Measurements from ENCODE around the gene MBNL3.
"Not testable (repeated sequence)": the region's sequence is repeated elsewhere in the genome, so short reads cannot be mapped to it uniquely, and the experiment has no call there.

Gene MBNL3

DNA sequence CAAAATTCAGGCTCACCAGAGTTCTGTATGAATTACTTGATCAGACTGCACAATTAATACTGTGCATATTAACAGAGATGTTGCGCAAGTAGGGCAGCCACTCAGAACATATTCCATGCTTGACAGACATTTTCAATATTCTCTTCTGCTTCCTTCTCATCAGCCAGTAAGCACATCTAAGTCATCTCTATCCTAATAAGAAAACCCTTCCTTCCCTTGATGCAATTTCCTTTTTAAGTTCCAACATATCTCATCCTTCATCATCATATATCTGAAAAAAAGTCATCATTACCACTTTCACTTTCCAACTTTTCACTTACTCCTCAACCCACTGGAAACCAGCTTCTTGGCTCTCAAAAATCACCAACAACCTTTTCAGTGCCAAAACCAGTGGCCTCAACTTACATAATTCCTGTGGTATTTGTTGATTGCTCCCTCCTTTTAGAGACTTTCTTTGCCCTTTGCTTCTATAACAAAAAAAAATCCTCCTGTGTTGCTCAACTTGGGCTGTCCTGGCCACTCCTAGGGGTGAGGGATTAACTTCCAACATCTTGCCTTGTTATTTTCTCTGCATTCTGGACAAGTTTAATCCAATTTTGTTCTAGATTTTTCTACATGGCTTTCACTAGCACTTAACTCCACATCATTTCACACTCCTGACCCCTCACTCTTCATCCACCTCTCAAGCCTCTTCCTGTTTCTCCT lies 14.1 kb downstream of the MBNL3 start:
- DNase-seq = no peak

- no peak for DNase-seq
Measured at GRCh38 chrX:132472397-132472796, 16.4 kb downstream of the MBNL3 start.

DNA sequence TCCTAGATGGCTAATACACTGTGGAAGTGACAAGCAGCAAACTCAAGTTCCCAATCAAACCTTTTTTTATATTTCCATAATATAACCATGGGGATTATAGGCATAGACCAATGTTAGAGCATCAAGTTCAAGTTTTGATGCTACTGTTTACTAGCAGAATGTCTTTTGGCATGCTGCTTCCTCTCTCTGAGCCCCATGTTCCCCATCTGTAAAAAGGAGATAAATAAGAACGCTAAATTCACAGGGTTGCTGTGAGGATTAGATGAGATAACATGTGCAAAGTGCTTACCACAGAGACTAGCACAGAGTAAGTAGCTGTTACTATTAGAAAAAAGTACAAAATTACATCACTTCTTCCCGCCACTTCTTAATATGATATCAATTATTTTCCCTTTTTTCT lies 18.0 kb downstream of the MBNL3 start:
- DNase-seq = no peak

GRCh38 chrX:132470179-132470578 lies 18.7 kb downstream of the MBNL3 start:
- DNase-seq = no peak

GRCh38 chrX:132468454-132468853 lies 20.4 kb downstream of the MBNL3 start:
- no peak for DNase-seq

DNA sequence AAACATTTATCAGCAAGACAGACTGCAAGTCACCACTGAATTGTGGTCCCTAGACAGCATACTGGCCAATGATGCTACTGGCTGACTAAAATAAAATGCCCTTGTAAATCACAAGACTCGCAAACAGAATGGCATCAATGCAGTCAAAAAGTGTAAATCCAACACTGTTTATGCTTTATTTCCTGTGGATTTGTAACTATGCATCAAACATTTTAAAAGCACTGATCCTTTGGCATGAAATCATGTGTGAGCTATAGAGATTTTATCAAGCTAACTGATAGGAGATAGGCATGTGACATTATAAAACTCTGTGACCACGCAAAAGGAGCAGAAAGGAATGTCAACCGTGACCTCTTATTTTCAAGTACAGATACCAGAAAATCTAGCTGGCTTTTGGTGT lies 20.8 kb downstream of the MBNL3 start:
- DNase-seq = no peak

- no peak for DNase-seq
Measured at GRCh38 chrX:132467026-132467425, 21.8 kb downstream of the MBNL3 start.

DNA sequence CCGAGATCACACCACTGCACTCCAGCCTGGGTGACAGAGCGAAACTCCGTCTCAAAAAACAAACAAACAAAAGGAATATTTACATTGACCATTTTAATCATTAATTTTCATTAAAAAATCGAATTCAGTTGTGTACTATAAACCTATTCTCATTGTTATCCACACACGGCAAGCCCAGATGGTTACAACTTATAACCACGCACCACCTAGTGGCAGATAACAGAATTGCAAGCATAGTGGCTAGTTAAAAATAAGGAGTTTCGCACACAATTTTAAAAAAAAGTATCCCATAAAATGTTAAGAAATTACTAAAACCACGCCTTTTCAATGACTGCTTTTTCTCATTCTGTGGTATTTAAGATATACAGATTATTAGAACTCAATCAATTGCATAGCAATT lies 25.4 kb downstream of the MBNL3 start:
- DNase-seq = no peak

DNA sequence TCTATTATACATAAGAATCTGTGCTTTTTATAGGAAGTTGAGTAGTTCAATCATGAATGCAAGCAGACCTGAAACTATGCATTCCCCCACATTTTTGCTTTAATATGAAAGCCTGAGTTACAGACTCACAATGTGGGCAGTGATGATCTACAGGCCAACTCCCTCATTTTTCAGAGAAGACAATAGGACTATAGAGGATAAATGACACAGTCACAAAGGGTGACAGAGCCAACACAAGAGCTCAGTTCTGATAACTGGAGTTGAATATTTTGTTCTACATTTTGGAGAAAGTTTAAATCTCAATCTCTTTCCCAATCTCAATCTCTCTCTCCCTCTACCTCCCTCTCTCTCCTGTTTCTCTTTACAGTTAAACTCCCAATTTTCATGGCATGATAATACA lies 27.0 kb downstream of the MBNL3 start:
- no peak for DNase-seq

GRCh38 chrX:132452911-132453550 lies 35.8 kb downstream of the MBNL3 start:
- DNase-seq = no peak

DNA sequence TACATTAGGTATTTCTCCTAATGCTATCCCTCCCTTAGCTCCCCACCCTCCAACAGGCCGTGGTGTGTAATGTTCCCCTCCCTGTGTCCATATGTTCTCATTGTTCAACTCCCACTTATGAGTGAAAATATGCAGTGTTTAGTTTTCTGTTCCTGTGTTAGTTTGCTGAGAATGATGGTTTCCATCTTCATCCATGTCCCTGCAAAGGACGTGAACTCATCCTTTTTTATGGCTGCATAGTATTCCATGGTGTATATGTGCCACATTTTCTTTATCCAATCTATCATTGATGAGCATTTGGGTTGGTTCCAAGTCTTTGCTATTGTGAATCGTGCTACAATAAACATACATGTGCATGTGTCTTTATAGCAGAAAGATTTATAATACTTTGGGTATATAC lies 42.9 kb downstream of the MBNL3 start:
- DNase-seq = not testable (repeated sequence)

DNA sequence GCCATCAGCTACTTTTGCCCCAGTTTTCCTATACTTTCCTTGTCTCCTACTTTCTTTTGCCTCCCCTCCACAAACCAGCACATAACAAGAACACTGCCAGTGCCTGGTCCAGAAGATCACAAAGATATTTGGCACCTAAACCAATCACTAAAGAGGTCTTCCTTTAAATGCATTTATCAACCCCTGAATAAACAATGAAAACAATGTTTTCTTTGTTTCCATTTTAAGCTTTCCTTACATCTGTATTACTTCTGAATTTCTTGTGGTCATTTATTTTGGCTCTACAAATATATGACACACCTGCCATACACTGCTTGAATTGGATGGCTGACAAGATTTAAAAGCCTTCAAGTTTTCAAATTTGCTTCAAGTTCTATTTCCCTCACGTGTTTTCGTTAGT lies 43.9 kb downstream of the MBNL3 start:
- no peak for DNase-seq

DNA sequence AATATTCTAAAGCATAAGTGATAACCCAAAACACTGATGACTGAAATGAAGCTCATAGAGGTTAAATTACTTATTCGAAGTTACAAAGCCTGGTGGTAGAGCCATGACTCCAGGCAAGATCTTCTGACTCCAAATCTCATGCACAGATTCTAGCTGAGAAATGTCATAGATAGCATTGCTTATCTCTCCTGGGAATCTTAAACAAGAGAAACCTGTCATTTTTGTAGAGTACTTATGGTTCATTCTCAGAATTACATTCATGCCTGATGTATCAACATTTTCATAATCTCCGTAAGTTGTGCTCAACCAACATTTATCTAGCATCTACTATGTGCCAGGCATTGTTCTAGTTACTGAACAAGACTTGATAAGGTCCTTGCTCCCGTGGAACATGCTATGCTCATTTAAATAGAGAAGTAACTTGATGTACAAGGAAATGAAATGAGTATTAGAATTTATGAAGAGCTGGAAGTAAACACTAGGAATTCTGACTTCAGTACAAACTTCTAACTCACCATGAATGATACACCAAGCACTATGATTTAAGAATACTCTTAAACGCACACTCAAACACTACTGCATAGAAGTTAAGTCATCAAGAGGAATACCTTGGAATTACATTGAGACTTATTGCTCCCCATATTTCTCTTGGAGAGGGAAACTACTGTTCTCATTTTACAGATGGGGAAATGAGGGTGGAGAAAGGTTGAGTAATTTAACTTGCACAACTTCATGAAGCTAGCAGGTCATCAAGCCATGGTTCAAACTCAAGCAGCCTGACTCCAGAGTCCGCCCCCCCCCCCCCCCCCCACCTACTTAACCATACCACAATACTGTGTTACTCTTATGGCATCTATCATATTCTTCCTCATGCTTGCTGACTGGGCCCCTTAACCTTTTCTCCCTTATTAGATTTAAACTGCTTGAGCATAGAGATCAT lies 45.4 kb downstream of the MBNL3 start:
- DNase-seq = no peak

DNA sequence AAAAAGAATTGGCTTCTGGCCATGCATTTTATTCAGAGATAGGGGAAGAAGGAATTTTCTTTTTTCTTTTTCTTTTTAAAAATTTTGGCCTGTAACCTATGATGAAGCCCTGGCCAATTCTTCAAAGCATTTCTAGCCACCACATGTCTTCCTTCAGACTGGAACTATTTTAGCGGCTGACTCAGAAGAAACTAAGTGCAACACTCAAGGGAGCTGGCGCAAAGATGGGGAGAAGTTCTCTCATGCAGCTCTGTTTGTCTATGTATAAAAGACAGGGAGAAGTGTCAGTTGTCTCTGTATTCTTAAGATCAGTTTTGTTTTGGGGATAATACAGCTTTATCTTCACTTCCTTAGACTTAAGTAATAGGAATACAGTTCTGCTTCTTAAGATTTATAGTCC lies 46.1 kb downstream of the MBNL3 start:
- DNase-seq = no peak

DNA sequence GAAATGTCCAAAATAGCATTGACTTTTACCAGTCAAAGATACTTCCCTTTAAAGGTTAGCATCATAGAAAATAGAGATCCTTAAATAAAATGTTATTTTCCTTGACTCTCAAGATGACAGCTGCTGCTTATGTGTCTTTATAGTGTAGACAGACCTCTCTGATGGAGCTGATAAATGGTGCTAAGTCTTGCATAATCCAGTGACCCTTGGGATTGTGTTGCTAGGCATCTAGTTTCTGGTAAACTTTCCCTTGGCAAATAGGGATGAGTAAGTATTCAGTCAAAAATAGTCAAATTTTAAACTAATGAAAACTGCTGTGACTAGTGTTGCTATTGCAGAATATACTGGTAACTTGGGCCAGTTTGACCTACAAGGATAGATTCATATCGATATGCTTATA lies 53.6 kb downstream of the MBNL3 start:
- DNase-seq = no peak

DNA sequence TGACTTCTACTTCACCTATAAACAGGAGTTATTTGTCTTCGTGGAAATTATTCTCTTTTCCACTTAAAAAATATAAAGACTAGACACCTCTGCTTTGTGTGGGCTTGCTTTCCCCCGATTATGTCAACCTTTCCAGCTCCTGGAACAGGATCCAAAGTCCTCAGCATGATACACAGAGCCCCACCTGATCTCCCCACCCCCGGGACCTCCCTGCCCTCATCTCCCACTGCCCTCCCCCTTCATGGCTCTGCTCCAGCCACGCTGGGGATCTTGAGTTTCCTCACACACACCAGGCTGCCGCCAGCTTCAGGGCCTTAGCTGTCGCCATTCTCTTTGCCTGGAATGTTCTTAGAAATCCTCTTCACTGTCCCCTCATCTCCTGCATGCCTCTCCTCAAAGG lies 55.3 kb downstream of the MBNL3 start:
- no peak for DNase-seq

- DNase-seq = no peak
Measured at GRCh38 chrX:132433001-132433400, 55.8 kb downstream of the MBNL3 start.

- no peak for DNase-seq
Measured at GRCh38 chrX:132428896-132429295, 59.9 kb downstream of the MBNL3 start.

GRCh38 chrX:132426695-132427281 lies 62.0 kb downstream of the MBNL3 start:
- no peak for DNase-seq

- DNase-seq = no peak
Measured at GRCh38 chrX:132425744-132426318, 63.0 kb downstream of the MBNL3 start.

DNA sequence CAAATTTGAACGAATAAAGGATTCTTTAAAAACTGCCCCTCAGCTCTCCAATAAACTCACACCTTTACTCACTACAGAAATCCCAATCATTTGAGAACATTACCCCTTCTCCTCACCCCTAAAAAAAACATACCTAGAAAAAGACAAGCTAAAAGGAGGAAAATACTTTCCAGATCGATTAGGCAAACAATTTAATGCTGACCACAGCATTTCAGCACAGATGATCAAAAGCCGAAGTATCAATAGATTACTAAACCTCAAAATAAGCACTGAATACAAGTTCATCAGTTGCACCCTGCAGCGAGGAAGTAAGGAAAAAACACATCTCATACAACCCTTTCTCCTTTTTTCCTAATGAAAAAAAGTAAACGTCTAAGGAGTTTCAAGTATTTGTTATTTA lies 65.5 kb downstream of the MBNL3 start:
- no peak for DNase-seq

- DNase-seq = no peak
Measured at GRCh38 chrX:132415012-132415411, 73.8 kb downstream of the MBNL3 start.

DNA sequence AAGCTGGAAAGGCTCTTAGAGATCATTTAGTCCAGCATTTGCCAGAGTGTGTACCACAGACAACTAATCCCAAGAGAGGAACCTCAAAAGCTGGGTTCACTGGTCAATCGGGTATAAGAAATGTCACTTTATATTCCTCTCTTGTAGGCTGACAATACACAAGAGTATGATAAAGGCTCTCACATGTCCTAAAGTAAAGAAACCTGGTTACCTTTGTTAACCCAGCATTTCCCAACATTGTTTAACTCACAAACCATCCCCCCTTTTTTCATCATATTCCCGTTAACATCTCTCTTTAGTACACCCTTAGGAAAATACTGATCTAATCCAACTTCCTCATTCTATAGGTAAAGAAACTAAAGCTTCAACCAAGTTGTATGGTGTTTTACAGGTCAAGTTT lies 74.4 kb downstream of the MBNL3 start:
- no peak for DNase-seq

All from NCI-H1048 (cell line).